ENCODE data around the gene NNT. TPM values are rescaled to one million over a fixed set of nuclear protein-coding genes. Genes with fewer than 3 reads are reported as not detected.
"Not testable (repeated sequence)": the region's sequence is repeated elsewhere in the genome, so short reads cannot be mapped to it uniquely, and the experiment has no call there.

NNT gene
- total RNA-seq, 3 donors from 2014 or later (not counting 1 experiment from before 2014, with no cell fraction given), result 57.0 to 66.1 (median 64.6) TPM

DNA sequence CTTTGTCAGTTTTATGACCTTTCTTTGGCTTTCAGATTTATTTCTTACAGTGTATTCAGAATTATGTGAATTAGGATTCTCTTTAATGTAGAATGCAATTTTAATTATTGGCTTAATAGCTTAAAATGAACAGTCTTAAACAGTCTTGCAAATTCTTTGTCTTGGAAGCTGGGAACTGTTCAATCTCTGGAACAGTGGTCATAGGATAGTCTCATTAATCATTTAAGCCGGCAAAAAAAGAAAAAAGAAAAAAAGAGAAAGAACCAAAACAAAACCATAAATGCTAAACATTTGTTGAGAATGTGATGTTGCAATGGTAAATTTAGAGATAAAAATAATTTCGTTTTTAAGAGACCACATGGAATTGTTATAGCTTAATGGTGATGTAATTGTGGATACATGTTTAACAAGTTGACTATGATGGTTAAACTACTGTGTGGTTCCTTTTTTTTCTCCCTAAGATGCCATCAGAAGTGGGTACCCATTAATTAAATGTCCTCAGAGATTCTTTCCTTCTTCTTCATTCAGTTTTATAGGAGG is 61.6 kb downstream of the NNT start:
- H3K4me1 ChIP-seq (ENCODE audit: control insufficient read depth, insufficient read depth, low read length), result no peaks in the 10 kb centered on the region
- peaks cover 17% of the 10 kb centered on the region for H3K36me3 ChIP-seq (ENCODE audit: control insufficient read depth, insufficient read depth, low read length)
- no peak for TF ChIP-seq CTCF (IDR thresholded peaks at IDR 0.05)
- DNase-seq, result no peak
- ATAC-seq, result no peak
- H3K4me3 ChIP-seq (ENCODE audit: low read length), result no peak overlapping the region
- H3K4me3 Mint-ChIP-seq, result no peak overlapping the region
- peaks cover 2 to 3% of the 10 kb centered on the region in 2 donors for H3K9me3 Mint-ChIP-seq
- intact Hi-C loops (cut with micrococcal nuclease), result no loop called here
- no peaks in the 10 kb centered on the region for H3K36me3 Mint-ChIP-seq
- no peak overlapping the region for H3K27ac ChIP-seq (ENCODE audit: low read length)
- no peaks in the 10 kb centered on the region for H3K27me3 Mint-ChIP-seq (ENCODE audit: low read depth in 2 of 2)
- H3K27me3 ChIP-seq (ENCODE audit: control insufficient read depth, insufficient read depth, low read length), result no peaks in the 10 kb centered on the region
- peak overlapping the region in 1 of 2 donors; percentile 47 for H3K27ac Mint-ChIP-seq
- H3K9me3 ChIP-seq (ENCODE audit: control insufficient read depth, insufficient read depth, low read length), result no peaks in the 10 kb centered on the region
- 100% methylated on average over 1 of the region's 2 CpGs for WGBS (ENCODE audit: insufficient coverage)
- peaks cover 10 to 12% of the 10 kb centered on the region in 2 donors for H3K4me1 Mint-ChIP-seq

DNA sequence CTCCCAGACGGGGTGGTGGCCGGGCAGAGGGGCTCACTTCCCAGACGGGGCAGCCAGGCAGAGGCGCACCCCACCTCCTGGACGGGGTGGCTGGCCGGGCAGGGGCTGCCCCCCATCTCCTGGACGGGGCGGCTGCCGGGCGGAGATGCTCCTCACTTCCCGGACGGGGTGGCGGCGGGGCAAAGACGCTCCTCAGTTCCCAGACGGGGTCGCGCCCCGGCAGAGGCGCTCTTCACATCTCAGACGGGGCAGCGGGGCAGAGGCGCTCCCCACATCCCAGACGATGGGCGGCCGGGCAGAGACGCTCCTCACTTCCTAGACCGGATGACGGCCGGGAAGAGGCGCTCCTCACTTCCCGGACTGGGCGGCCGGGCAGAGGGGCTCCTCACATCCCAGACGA is 62.8 kb downstream of the NNT start:
- H3K27me3 Mint-ChIP-seq (ENCODE audit: low read depth in 2 of 2); H3K27ac Mint-ChIP-seq; ATAC-seq; H3K27ac ChIP-seq (ENCODE audit: low read length); H3K4me3 Mint-ChIP-seq; H3K4me1 ChIP-seq (ENCODE audit: control insufficient read depth, insufficient read depth, low read length); H3K36me3 ChIP-seq (ENCODE audit: control insufficient read depth, insufficient read depth, low read length); H3K36me3 Mint-ChIP-seq; H3K4me3 ChIP-seq (ENCODE audit: low read length); DNase-seq; H3K9me3 Mint-ChIP-seq; intact Hi-C loops (cut with micrococcal nuclease); H3K27me3 ChIP-seq (ENCODE audit: control insufficient read depth, insufficient read depth, low read length); H3K9me3 ChIP-seq (ENCODE audit: control insufficient read depth, insufficient read depth, low read length): not testable (repeated sequence)
- WGBS (ENCODE audit: insufficient coverage), result 96% methylated on average over 35 of the region's 35 CpGs
- H3K4me1 Mint-ChIP-seq, result peaks cover 17 to 20% of the 10 kb centered on the region in 2 donors

DNA sequence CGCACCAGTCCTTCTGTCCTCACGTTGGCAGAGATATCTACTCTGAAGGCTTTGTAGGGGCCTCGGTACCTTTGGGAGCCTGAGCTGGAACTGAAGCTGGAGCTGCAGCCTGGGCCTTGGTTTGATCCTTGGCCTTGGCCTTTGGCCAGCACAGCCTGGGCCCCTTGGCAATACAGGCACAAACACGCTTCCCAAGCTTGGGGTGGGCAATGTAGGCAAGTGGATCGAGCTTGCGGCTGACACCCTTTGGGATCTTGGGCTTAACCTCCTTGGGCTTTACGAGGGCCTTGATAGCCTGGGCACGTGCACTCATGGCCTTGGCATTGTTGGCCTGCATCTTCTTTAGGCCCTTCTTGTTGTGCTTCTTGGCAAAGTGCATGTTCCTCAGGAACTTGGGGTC is 63.7 kb downstream of the NNT start:
- not testable (repeated sequence) for DNase-seq

GRCh38 chr5:43667379-43667778 is 64.4 kb downstream of the NNT start:
- H3K27me3 Mint-ChIP-seq (ENCODE audit: low read depth in 2 of 2); ATAC-seq; H3K9me3 Mint-ChIP-seq; H3K27ac Mint-ChIP-seq; H3K4me1 ChIP-seq (ENCODE audit: control insufficient read depth, insufficient read depth, low read length); DNase-seq; H3K27ac ChIP-seq (ENCODE audit: low read length); H3K4me3 ChIP-seq (ENCODE audit: low read length); H3K36me3 Mint-ChIP-seq; H3K27me3 ChIP-seq (ENCODE audit: control insufficient read depth, insufficient read depth, low read length); H3K9me3 ChIP-seq (ENCODE audit: control insufficient read depth, insufficient read depth, low read length); intact Hi-C loops (cut with micrococcal nuclease); H3K4me3 Mint-ChIP-seq; H3K36me3 ChIP-seq (ENCODE audit: control insufficient read depth, insufficient read depth, low read length): not testable (repeated sequence)
- peaks cover 22 to 25% of the 10 kb centered on the region in 2 donors for H3K4me1 Mint-ChIP-seq
- 100% methylated on average over 1 of the region's 5 CpGs for WGBS (ENCODE audit: insufficient coverage)

More for the DNA sequence above, 63.7 kb downstream of the NNT start:
- H3K4me1 ChIP-seq (ENCODE audit: control insufficient read depth, insufficient read depth, low read length); H3K9me3 Mint-ChIP-seq; H3K36me3 Mint-ChIP-seq; ATAC-seq; H3K9me3 ChIP-seq (ENCODE audit: control insufficient read depth, insufficient read depth, low read length); H3K36me3 ChIP-seq (ENCODE audit: control insufficient read depth, insufficient read depth, low read length); H3K27me3 ChIP-seq (ENCODE audit: control insufficient read depth, insufficient read depth, low read length); H3K27ac Mint-ChIP-seq; intact Hi-C loops (cut with micrococcal nuclease); H3K27ac ChIP-seq (ENCODE audit: low read length); H3K4me3 ChIP-seq (ENCODE audit: low read length); H3K27me3 Mint-ChIP-seq (ENCODE audit: low read depth in 2 of 2); H3K4me3 Mint-ChIP-seq: not testable (repeated sequence)
- 94% methylated on average over 8 of the region's 8 CpGs for WGBS (ENCODE audit: insufficient coverage)
- peaks cover 22 to 25% of the 10 kb centered on the region in 2 donors for H3K4me1 Mint-ChIP-seq

DNA sequence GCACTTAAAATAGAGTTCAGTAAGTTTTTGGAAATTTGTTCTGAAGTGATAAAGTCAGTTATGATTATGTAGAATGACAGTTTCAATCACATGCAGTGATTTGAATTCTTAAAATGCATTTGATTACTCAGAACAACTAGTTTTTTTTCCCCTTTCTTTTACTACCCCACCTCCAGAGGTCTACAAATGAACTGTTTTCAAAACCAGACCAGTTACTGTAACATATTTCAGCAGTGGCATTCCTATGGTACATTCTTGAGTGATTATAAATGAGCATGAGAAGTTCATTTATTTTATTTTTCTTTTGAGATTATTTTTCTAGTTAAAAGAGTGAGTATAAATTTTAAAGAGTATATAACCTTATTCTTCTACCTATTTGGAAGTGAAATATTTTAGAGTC is 71.6 kb downstream of the NNT start:
- H3K27me3 Mint-ChIP-seq (ENCODE audit: low read depth in 2 of 2), result no peaks in the 10 kb centered on the region
- H3K36me3 ChIP-seq (ENCODE audit: control insufficient read depth, insufficient read depth, low read length), result peaks cover 5% of the 10 kb centered on the region
- TF ChIP-seq CTCF (IDR thresholded peaks at IDR 0.05), result no peak
- H3K9me3 Mint-ChIP-seq, result no peaks in the 10 kb centered on the region
- DNase-seq, result no peak
- H3K4me1 ChIP-seq (ENCODE audit: control insufficient read depth, insufficient read depth, low read length), result no peaks in the 10 kb centered on the region
- H3K27ac Mint-ChIP-seq, result no peak overlapping the region
- H3K4me3 Mint-ChIP-seq, result no peak overlapping the region
- no peaks in the 10 kb centered on the region for H3K36me3 Mint-ChIP-seq
- no peak overlapping the region for H3K27ac ChIP-seq (ENCODE audit: low read length)
- H3K4me3 ChIP-seq (ENCODE audit: low read length), result no peak overlapping the region
- no peaks in the 10 kb centered on the region for H3K27me3 ChIP-seq (ENCODE audit: control insufficient read depth, insufficient read depth, low read length)
- intact Hi-C loops (cut with micrococcal nuclease), result no loop called here
- H3K4me1 Mint-ChIP-seq, result peaks cover 15 to 20% of the 10 kb centered on the region in 2 donors
- no peaks in the 10 kb centered on the region for H3K9me3 ChIP-seq (ENCODE audit: control insufficient read depth, insufficient read depth, low read length)
- ATAC-seq, result no peak
